Measurements from ENCODE around the gene BLOC1S1.

Gene BLOC1S1

GRCh38 chr12:55724940-55725309 is 9.1 kb downstream of the BLOC1S1 start:
- no peak overlapping the region for H3K4me3 ChIP-seq (ENCODE audit: low read depth, low read length)
- TF ChIP-seq CTCF (IDR thresholded peaks at IDR 0.05; ENCODE audit: low read depth, low read length, missing control alignments) = no peak
- no peak for DNase-seq (ENCODE audit: low read depth)
- in situ Hi-C loops (cut with HindIII; ENCODE audit: low sequenced_read_pairs) = no loop called here

- no peak for TF ChIP-seq CTCF (IDR thresholded peaks at IDR 0.05; ENCODE audit: low read depth, low read length, missing control alignments)
- DNase-seq (ENCODE audit: low read depth) = no peak
- peak overlapping the region; percentile 89 for H3K4me3 ChIP-seq (ENCODE audit: low read depth, low read length)
- in situ Hi-C loops (cut with HindIII; ENCODE audit: low sequenced_read_pairs) = no loop called here
These were observed 9.7 kb downstream of the BLOC1S1 start for GRCh38 chr12:55725556-55725955.

GRCh38 chr12:55726971-55727370 is 11.1 kb downstream of the BLOC1S1 start:
- H3K4me3 ChIP-seq (ENCODE audit: low read depth, low read length) = peak overlapping the region; percentile 89
- DNase-seq (ENCODE audit: low read depth) = no peak
- in situ Hi-C loops (cut with HindIII; ENCODE audit: low sequenced_read_pairs) = no loop called here
- TF ChIP-seq CTCF (IDR thresholded peaks at IDR 0.05; ENCODE audit: low read depth, low read length, missing control alignments) = no peak

GRCh38 chr12:55727643-55728185 is 11.9 kb downstream of the BLOC1S1 start:
- DNase-seq (ENCODE audit: low read depth) = no peak
- peak overlapping the region; percentile 89 for H3K4me3 ChIP-seq (ENCODE audit: low read depth, low read length)
- no peak for TF ChIP-seq CTCF (IDR thresholded peaks at IDR 0.05; ENCODE audit: low read depth, low read length, missing control alignments)
- in situ Hi-C loops (cut with HindIII; ENCODE audit: low sequenced_read_pairs) = no loop called here

GRCh38 chr12:55728186-55728938 is 12.5 kb downstream of the BLOC1S1 start:
- no peak for TF ChIP-seq CTCF (IDR thresholded peaks at IDR 0.05; ENCODE audit: low read depth, low read length, missing control alignments)
- no peak for DNase-seq (ENCODE audit: low read depth)
- H3K4me3 ChIP-seq (ENCODE audit: low read depth, low read length) = peak overlapping the region; percentile 89
- in situ Hi-C loops (cut with HindIII; ENCODE audit: low sequenced_read_pairs) = no loop called here

- peak; percentile 86 for DNase-seq (ENCODE audit: low read depth)
- TF ChIP-seq CTCF (IDR thresholded peaks at IDR 0.05; ENCODE audit: low read depth, low read length, missing control alignments) = no peak
- in situ Hi-C loops (cut with HindIII; ENCODE audit: low sequenced_read_pairs) = no loop called here
- peak within 1 kb of the TSS; percentile 89 for H3K4me3 ChIP-seq (ENCODE audit: low read depth, low read length)
These were observed 13.3 kb downstream of the BLOC1S1 start, which contains the start of gene CD63 for GRCh38 chr12:55728939-55729818. Gene CD63, minus strand, starts transcription at chr12:55729009. Its CDS starts 668 bp downstream, at chr12:55728341.

Data from astrocyte of the cerebellum (primary cell).